GM12878 (cell line): ENCODE results near the gene SH3YL1.

Source experiments
- CEBPB ChIP-seq, 2 experiments: fragments of 150-350 bp in 1 of 2; IDR thresholded peaks; 2 replicates each; pipeline ENCODE4 v1.6.1; 2012 to 2014; ENCODE audit warnings: low read depth in 2 of 2, low read length in 2 of 2, borderline replicate concordance in 1 of 2, inconsistent platforms in 1 of 2
- EZH2 ChIP-seq: IDR thresholded peaks from 2 replicates; pipeline ENCODE4 v1.6.1; 2012; ENCODE audit warnings: low read depth, mild to moderate bottlenecking, control low read depth, inconsistent platforms, low read length, borderline replicate concordance; ENCODE audit not compliant: control insufficient read depth
- SREBF2 ChIP-seq: IDR thresholded peaks from 2 replicates; pipeline ENCODE4 v1.6.1; 2012; ENCODE audit warnings: mild to moderate bottlenecking, low read length
- TCF12 ChIP-seq: IDR thresholded peaks from 2 replicates; pipeline ENCODE4 v1.6.1; 2011; ENCODE audit warnings: low read depth, mild to moderate bottlenecking, low read length
- TF ChIP-seq, protein P1 (sequence below): fragments of 450-650 bp; IDR thresholded peaks from 2 replicates; pipeline ENCODE4 v1.6.1; 2017; ENCODE audit warnings: mild to moderate bottlenecking
- TF ChIP-seq, protein P2 (sequence below): IDR thresholded peaks from 2 replicates; pipeline ENCODE4 v1.6.1; 2011; ENCODE audit warnings: mild to moderate bottlenecking, low read depth, low read length, moderate library complexity; ENCODE audit not compliant: insufficient replicate concordance

DNA sequence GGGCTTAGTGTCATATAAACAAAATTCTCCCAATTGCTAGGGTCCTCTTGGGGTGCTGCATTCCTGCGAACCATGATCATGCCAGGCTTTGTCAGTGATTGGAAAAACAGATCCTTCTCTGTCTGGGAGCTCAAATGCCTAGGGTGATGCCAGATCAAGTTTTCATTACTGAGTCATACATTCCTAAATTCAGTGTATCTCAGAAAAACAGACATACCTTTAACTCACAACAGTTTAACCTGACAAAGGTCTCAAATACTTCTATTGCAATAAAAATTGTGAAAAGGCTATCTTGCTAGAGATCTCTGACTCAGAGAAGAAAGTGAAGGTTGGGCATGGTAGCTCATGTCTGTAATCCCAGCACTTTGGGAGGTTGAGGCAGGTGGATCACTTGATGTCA is 86.9 kb downstream of the SH3YL1 start:
- TF ChIP-seq CEBPB (IDR thresholded peaks at IDR 0.05; ENCODE audit: borderline replicate concordance in 1 of 2, low read depth in 2 of 2, low read length in 2 of 2): no peak
- TF ChIP-seq SREBF2: no peak
- TF ChIP-seq, protein P1, sequence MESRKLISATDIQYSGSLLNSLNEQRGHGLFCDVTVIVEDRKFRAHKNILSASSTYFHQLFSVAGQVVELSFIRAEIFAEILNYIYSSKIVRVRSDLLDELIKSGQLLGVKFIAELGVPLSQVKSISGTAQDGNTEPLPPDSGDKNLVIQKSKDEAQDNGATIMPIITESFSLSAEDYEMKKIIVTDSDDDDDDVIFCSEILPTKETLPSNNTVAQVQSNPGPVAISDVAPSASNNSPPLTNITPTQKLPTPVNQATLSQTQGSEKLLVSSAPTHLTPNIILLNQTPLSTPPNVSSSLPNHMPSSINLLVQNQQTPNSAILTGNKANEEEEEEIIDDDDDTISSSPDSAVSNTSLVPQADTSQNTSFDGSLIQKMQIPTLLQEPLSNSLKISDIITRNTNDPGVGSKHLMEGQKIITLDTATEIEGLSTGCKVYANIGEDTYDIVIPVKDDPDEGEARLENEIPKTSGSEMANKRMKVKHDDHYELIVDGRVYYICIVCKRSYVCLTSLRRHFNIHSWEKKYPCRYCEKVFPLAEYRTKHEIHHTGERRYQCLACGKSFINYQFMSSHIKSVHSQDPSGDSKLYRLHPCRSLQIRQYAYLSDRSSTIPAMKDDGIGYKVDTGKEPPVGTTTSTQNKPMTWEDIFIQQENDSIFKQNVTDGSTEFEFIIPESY: no peak
- no peak for TF ChIP-seq EZH2
- TF ChIP-seq TCF12: no peak
- TF ChIP-seq, protein P2, sequence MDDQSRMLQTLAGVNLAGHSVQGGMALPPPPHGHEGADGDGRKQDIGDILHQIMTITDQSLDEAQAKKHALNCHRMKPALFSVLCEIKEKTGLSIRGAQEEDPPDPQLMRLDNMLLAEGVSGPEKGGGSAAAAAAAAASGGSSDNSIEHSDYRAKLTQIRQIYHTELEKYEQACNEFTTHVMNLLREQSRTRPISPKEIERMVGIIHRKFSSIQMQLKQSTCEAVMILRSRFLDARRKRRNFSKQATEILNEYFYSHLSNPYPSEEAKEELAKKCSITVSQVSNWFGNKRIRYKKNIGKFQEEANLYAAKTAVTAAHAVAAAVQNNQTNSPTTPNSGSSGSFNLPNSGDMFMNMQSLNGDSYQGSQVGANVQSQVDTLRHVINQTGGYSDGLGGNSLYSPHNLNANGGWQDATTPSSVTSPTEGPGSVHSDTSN: no peak
